HepG2 (cell line): Measurements from ENCODE around the gene SIGLEC10. TPM values are rescaled to one million over a fixed set of nuclear protein-coding genes. Genes with fewer than 3 reads are reported as not detected.

ENCODE experiments used
- ATRX ChIP-seq: sonication (generic); formaldehyde crosslinking; IDR thresholded peaks from 2 replicates; pipeline ENCODE4 v1.4.0; 2020; ENCODE audit warnings: missing genetic modification reagents, borderline replicate concordance
- BRD4 ChIP-seq: sonication (generic); formaldehyde crosslinking; IDR thresholded peaks from 2 replicates; pipeline ENCODE4 v1.4.0; 2020; ENCODE audit warnings: missing genetic modification reagents
- CTCF ChIP-seq: sonication (generic); formaldehyde crosslinking; IDR thresholded peaks from 2 replicates; pipeline ENCODE4 v1.5.0; 2020; ENCODE audit warnings: mild to moderate bottlenecking, missing genetic modification reagents, moderate library complexity
- DRAP1 ChIP-seq: IDR thresholded peaks from 2 replicates; pipeline ENCODE4 v1.6.1; 2016; ENCODE audit warnings: missing genetic modification reagents, missing compliant biosample characterization
- HNRNPH1 ChIP-seq: fragments of 200-400 bp; formaldehyde crosslinking; optimal IDR thresholded peaks from 2 replicates; pipeline ENCODE3; 2017; ENCODE audit warnings: mild to moderate bottlenecking, low read depth, low read length
- RXRB ChIP-seq: IDR thresholded peaks from 2 replicates; pipeline ENCODE4 v1.6.1; 2016; ENCODE audit warnings: borderline replicate concordance, missing genetic modification reagents, missing compliant biosample characterization
- TBX3 ChIP-seq: fragments of 450-650 bp; IDR thresholded peaks from 2 replicates; pipeline ENCODE4 v1.6.1; 2017; ENCODE audit warnings: antibody characterized with exemption, mild to moderate bottlenecking, inconsistent platforms, borderline replicate concordance
- TEF ChIP-seq: sonication (generic); formaldehyde crosslinking; IDR thresholded peaks from 2 replicates; pipeline ENCODE4 v1.5.0; 2020; ENCODE audit warnings: missing genetic modification reagents
- ZMAT5 ChIP-seq: sonication (generic); formaldehyde crosslinking; IDR thresholded peaks from 2 replicates; pipeline ENCODE4 v1.5.0; 2020; ENCODE audit warnings: mild to moderate bottlenecking, low read depth, missing genetic modification reagents, borderline replicate concordance
- ZNF501 ChIP-seq: sonication (generic); formaldehyde crosslinking; IDR thresholded peaks from 2 replicates; pipeline ENCODE4 v1.5.1; 2020; ENCODE audit warnings: mild to moderate bottlenecking, moderate library complexity, missing genetic modification reagents
- ZNF576 ChIP-seq: sonication (generic); formaldehyde crosslinking; IDR thresholded peaks from 2 replicates; pipeline ENCODE4 v1.4.0; 2020; ENCODE audit warnings: mild to moderate bottlenecking, missing genetic modification reagents
- ZNF790 ChIP-seq: sonication (generic); formaldehyde crosslinking; IDR thresholded peaks from 2 replicates; pipeline ENCODE4 v1.8.0; 2022; ENCODE audit warnings: missing genetic modification reagents, mild to moderate bottlenecking, borderline replicate concordance
- polyA plus RNA-seq, 8 experiments: library from polyadenylated mRNA; depleted of rRNA in 3 of 8; stranded (reverse) in 7 of 8; unstranded in 1 of 8; fragments of >200 nt; fragmentation: Illumina TruSeq in 4 of 8; extraction: Trizol in 4 of 8; gene quantifications; 2 replicates each; pipeline versions ENCODE4 v1.2.1 to v1.2.3, GENCODE V29; 2011 to 2016; ENCODE audit warnings: low read depth in 4 of 8, missing spikeins in 1 of 8, mixed read lengths in 1 of 8; ENCODE audit not compliant: insufficient read depth in 1 of 8
- total RNA-seq, 5 experiments: library from RNA; depleted of rRNA; stranded (reverse); fragments of >200 nt; fragmentation: Illumina TruSeq; extraction: Trizol; gene quantifications; 2 replicates each; pipeline ENCODE4 v1.2.3, GENCODE V29; 2016; ENCODE audit warnings: low read depth in 1 of 5
- TF ChIP-seq, protein P1 (sequence below): sonication (generic); formaldehyde crosslinking; IDR thresholded peaks from 2 replicates; pipeline ENCODE4 v1.4.0; 2020; ENCODE audit warnings: missing genetic modification reagents
- TF ChIP-seq, protein P2 (sequence below): sonication (generic); formaldehyde crosslinking; IDR thresholded peaks from 2 replicates; pipeline ENCODE4 v1.4.0; 2020; ENCODE audit warnings: missing genetic modification reagents, borderline replicate concordance
- TF ChIP-seq, protein P3 (sequence below): sonication (generic); formaldehyde crosslinking; conservative IDR thresholded peaks from 2 replicates; pipeline ENCODE4 v1.8.0; 2022; ENCODE audit warnings: missing genetic modification reagents
- TF ChIP-seq, protein P4 (sequence below): sonication (generic); formaldehyde crosslinking; IDR thresholded peaks from 2 replicates; pipeline ENCODE4 v1.4.0; 2020; ENCODE audit warnings: low read depth, missing genetic modification reagents

SIGLEC10 gene
- total and polyA plus RNA-seq, 2 of the 13 experiments (the other 11 are each of a cell fraction or from before 2014, with no cell fraction given) = not detected

DNA sequence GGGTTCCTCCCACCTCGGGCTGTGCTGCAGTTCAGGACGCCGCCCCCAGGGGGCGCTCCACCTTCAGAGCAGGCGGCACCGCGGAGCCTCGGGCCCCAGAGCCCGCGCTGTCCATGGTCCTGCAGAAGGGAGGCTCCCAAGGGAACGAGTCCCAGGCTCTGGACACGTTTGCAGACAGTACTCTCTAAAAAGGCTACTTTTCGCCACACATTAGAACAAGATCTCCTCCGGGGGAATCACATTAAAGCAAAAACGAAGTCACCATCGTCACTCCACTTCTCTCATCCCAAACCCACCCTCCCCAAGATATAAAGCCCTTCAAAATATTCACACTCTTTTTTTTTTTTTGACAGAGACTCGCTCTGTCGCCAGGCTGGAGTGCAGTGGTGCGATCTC lies 4.6 kb upstream of the SIGLEC10 start (continued):
- TF ChIP-seq ATRX (CRISPR knock-in tag) = no peak
- TF ChIP-seq, protein P1, sequence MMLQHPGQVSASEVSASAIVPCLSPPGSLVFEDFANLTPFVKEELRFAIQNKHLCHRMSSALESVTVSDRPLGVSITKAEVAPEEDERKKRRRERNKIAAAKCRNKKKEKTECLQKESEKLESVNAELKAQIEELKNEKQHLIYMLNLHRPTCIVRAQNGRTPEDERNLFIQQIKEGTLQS = peak; percentile 90
- TF ChIP-seq, protein P2, sequence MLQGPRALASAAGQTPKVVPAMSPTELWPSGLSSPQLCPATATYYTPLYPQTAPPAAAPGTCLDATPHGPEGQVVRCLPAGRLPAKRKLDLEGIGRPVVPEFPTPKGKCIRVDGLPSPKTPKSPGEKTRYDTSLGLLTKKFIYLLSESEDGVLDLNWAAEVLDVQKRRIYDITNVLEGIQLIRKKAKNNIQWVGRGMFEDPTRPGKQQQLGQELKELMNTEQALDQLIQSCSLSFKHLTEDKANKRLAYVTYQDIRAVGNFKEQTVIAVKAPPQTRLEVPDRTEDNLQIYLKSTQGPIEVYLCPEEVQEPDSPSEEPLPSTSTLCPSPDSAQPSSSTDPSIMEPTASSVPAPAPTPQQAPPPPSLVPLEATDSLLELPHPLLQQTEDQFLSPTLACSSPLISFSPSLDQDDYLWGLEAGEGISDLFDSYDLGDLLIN = peak; percentile 76; the same call in 1 of the 2 replicates
- TF ChIP-seq BRD4 (CRISPR knock-in tag) = 0 out of 2 replicates have a peak, but pooled peaks have one; percentile 56
- no peak for TF ChIP-seq TBX3
- no peak for TF ChIP-seq HNRNPH1
- TF ChIP-seq TEF (CRISPR knock-in tag) = peak; percentile 94
- TF ChIP-seq, protein P3, sequence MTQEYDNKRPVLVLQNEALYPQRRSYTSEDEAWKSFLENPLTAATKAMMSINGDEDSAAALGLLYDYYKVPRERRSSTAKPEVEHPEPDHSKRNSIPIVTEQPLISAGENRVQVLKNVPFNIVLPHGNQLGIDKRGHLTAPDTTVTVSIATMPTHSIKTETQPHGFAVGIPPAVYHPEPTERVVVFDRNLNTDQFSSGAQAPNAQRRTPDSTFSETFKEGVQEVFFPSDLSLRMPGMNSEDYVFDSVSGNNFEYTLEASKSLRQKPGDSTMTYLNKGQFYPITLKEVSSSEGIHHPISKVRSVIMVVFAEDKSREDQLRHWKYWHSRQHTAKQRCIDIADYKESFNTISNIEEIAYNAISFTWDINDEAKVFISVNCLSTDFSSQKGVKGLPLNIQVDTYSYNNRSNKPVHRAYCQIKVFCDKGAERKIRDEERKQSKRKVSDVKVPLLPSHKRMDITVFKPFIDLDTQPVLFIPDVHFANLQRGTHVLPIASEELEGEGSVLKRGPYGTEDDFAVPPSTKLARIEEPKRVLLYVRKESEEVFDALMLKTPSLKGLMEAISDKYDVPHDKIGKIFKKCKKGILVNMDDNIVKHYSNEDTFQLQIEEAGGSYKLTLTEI (CRISPR knock-in tag) = no peak
- TF ChIP-seq, protein P4, sequence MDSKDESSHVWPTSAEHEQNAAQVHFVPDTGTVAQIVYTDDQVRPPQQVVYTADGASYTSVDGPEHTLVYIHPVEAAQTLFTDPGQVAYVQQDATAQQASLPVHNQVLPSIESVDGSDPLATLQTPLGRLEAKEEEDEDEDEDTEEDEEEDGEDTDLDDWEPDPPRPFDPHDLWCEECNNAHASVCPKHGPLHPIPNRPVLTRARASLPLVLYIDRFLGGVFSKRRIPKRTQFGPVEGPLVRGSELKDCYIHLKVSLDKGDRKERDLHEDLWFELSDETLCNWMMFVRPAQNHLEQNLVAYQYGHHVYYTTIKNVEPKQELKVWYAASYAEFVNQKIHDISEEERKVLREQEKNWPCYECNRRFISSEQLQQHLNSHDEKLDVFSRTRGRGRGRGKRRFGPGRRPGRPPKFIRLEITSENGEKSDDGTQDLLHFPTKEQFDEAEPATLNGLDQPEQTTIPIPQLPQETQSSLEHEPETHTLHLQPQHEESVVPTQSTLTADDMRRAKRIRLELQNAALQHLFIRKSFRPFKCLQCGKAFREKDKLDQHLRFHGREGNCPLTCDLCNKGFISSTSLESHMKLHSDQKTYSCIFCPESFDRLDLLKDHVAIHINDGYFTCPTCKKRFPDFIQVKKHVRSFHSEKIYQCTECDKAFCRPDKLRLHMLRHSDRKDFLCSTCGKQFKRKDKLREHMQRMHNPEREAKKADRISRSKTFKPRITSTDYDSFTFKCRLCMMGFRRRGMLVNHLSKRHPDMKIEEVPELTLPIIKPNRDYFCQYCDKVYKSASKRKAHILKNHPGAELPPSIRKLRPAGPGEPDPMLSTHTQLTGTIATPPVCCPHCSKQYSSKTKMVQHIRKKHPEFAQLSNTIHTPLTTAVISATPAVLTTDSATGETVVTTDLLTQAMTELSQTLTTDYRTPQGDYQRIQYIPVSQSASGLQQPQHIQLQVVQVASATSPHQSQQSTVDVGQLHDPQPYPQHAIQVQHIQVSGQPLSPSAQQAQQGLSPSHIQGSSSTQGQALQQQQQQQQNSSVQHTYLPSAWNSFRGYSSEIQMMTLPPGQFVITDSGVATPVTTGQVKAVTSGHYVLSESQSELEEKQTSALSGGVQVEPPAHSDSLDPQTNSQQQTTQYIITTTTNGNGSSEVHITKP (CRISPR knock-in tag) = peak; percentile 61; the same call in 1 of the 2 replicates
- TF ChIP-seq ZNF501 = peak; percentile 67
- peak; percentile 96 for TF ChIP-seq CTCF (CRISPR knock-in tag)
- TF ChIP-seq ZMAT5 (CRISPR knock-in tag) = no peak
- TF ChIP-seq ZNF790 (CRISPR knock-in tag) = peak; percentile 94; the same call in 1 of the 2 replicates
- TF ChIP-seq RXRB = peak; percentile 87
- TF ChIP-seq ZNF576 (CRISPR knock-in tag) = no peak
- peak; percentile 73 for TF ChIP-seq DRAP1
